ENCODE results near the gene RPTOR. TPM values are rescaled to one million over a fixed set of nuclear protein-coding genes. Genes with fewer than 3 reads are reported as not detected.

RPTOR gene
- polyA plus RNA-seq, 1 experiment, result 10.8 TPM

GRCh38 chr17:80712089-80712488 is 167.5 kb downstream of the RPTOR start:
- Histone ChIP-seq H3K27me3 (ENCODE audit: control insufficient read depth, insufficient read depth, low read length) (no peaks in the 10 kb centered on the region), H3K4me3 (ENCODE audit: low read depth, low read length) (no peak overlapping the region), H3K36me3 (ENCODE audit: control insufficient read depth, insufficient read depth, low read length) (peaks cover 4% of the 10 kb centered on the region)
- DNase-seq (ENCODE audit: low read depth), result no peak
- POLR2A ChIA-PET, result no interaction called here
- TF ChIP-seq CTCF (IDR thresholded peaks at IDR 0.05; ENCODE audit: insufficient read depth, low read depth, low read length), result no peak
- CTCF ChIA-PET, result no interaction called here

- DNase-seq (ENCODE audit: low read depth), result no peak
- Histone ChIP-seq H3K36me3 (ENCODE audit: control insufficient read depth, insufficient read depth, low read length) (peaks cover 4% of the 10 kb centered on the region), H3K4me3 (ENCODE audit: low read depth, low read length) (no peak overlapping the region), H3K27me3 (ENCODE audit: control insufficient read depth, insufficient read depth, low read length) (no peaks in the 10 kb centered on the region)
- ChIA-PET POLR2A (no interaction called here), CTCF (no interaction called here)
- TF ChIP-seq CTCF (IDR thresholded peaks at IDR 0.05; ENCODE audit: insufficient read depth, low read depth, low read length), result no peak
Measured at GRCh38 chr17:80712606-80713005, 168.0 kb downstream of the RPTOR start.

GRCh38 chr17:80716986-80717719 is 172.5 kb downstream of the RPTOR start:
- Histone ChIP-seq H3K27me3 (ENCODE audit: control insufficient read depth, insufficient read depth, low read length) (no peaks in the 10 kb centered on the region), H3K4me3 (ENCODE audit: low read depth, low read length) (no peak overlapping the region), H3K36me3 (ENCODE audit: control insufficient read depth, insufficient read depth, low read length) (no peaks in the 10 kb centered on the region)
- no peak for TF ChIP-seq CTCF (IDR thresholded peaks at IDR 0.05; ENCODE audit: insufficient read depth, low read depth, low read length)
- peak; percentile 49 for DNase-seq (ENCODE audit: low read depth)
- ChIA-PET POLR2A (no interaction called here), CTCF (interaction anchor here (0.5 to 0.7 kb wide), 2 partner anchors 16 to 35 kb away, joined by 3 to 5 read pairs; no protein-coding TSS in a partner anchor)

GRCh38 chr17:80717720-80718083 is 173.1 kb downstream of the RPTOR start:
- ChIA-PET CTCF (interaction anchor here (0.5 to 0.7 kb wide), 2 partner anchors 15 to 35 kb away, joined by 3 to 5 read pairs; no protein-coding TSS in a partner anchor), POLR2A (no interaction called here)
- no peaks in the 10 kb centered on the region for H3K36me3 ChIP-seq (ENCODE audit: control insufficient read depth, insufficient read depth, low read length)
- no peak for DNase-seq (ENCODE audit: low read depth)
- no peak for TF ChIP-seq CTCF (IDR thresholded peaks at IDR 0.05; ENCODE audit: insufficient read depth, low read depth, low read length)
- H3K4me3 ChIP-seq (ENCODE audit: low read depth, low read length), result no peak overlapping the region
- no peaks in the 10 kb centered on the region for H3K27me3 ChIP-seq (ENCODE audit: control insufficient read depth, insufficient read depth, low read length)

GRCh38 chr17:80718428-80718827 is 173.8 kb downstream of the RPTOR start:
- ChIA-PET CTCF (no interaction called here), POLR2A (no interaction called here)
- H3K27me3 ChIP-seq (ENCODE audit: control insufficient read depth, insufficient read depth, low read length), result no peaks in the 10 kb centered on the region
- no peaks in the 10 kb centered on the region for H3K36me3 ChIP-seq (ENCODE audit: control insufficient read depth, insufficient read depth, low read length)
- no peak for DNase-seq (ENCODE audit: low read depth)
- no peak overlapping the region for H3K4me3 ChIP-seq (ENCODE audit: low read depth, low read length)
- no peak for TF ChIP-seq CTCF (IDR thresholded peaks at IDR 0.05; ENCODE audit: insufficient read depth, low read depth, low read length)

Data from BJ (cell line).